ENCODE data around the gene ACTL10.
A peak's percentile ranks its signal among the peaks of the same experiment; 100 is the strongest.

Gene ACTL10

GRCh38 chr20:33677991-33678702 lies 11.4 kb downstream of the ACTL10 start:
- no peak for DNase-seq

- DNase-seq: no peak
Measured at GRCh38 chr20:33679758-33680485, 13.2 kb downstream of the ACTL10 start.

DNA sequence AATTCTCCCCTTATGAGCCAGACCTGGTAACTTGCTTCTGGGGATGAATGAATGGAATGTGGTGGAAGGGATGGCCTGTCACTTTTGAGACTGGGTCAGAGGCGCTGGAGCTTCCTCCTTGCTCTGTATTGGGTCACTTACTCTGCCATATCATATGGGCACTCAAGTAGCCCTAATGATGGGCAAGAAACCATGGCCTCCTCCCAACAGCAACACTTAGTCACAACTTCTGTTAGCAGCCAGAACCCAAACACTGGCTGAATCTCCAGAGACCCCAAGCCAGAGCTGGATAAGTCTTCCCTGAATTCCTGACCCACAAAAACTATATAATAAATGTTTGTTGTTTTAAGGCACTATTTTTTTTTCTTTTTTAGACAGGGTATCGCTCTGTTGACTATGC lies 13.9 kb downstream of the ACTL10 start:
- no peak for DNase-seq

GRCh38 chr20:33681288-33681687 lies 14.5 kb downstream of the ACTL10 start:
- no peak for DNase-seq

DNA sequence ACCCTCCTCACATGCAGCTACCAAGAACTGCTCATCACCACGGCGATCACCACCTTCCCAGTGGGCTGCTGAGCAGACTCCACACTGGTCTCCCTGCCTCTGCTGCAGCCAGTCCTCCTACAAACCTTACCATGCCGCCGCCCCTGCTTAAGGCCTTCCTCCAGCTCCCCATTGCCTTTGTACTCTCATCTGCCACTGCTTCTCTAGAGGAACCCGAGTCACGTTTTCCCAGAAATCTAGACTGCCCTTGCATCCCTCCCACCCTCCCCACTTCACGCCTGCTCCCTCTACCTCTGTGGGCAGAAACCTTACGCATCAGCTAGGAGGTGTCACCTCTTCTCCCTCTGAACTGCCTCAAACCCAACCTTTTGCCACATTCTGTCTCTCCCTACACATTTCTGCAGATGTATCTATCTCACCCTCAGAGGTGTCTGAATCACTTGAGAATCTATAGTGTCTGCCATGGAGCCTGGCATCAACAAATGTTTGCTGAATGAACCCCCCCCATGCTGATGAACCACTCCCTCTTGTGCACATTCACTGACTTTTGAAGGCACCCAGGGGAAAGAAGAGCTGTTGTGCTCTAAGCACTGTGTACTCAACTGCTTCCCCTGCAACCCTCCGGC lies 15.1 kb downstream of the ACTL10 start:
- no peak for DNase-seq

DNA sequence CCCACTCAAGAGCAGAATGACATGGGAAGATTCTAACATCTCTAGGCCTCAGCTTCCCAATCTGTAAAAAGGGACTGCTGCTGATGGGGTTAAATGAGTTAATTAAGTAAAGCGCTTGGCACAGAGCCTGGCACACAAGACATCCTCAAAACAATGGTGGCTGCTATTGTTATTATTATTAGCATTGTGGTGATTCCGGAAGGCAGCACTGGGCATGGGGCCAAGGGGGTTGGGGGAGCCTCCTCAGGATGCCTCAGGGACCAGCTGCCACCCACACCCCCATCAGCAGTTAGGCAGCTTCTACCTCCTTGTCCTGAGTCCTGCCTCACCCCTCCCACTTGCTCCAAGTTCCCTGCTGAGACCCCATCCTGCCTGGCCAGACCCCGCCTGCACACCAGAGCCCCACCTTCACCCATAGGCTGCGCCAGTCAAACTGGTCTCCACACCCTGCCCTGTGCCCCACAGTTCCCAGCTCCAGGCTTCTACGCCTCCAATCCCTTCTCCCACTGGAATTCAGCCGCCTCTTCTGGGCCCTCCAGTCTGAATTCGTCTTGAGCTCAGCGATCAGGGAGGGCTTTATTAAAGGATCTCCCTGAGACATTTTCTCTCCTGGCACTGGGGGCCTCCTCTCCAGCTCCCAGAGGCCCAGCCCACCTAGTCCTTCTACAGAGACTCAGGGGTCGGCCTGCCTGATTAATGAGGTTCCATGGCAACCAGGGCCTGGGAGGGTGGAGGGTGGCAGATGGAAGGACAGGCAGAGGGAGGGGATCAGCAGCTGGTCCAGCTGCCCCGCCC lies 18.0 kb downstream of the ACTL10 start:
- peak; percentile 98 for DNase-seq

DNA sequence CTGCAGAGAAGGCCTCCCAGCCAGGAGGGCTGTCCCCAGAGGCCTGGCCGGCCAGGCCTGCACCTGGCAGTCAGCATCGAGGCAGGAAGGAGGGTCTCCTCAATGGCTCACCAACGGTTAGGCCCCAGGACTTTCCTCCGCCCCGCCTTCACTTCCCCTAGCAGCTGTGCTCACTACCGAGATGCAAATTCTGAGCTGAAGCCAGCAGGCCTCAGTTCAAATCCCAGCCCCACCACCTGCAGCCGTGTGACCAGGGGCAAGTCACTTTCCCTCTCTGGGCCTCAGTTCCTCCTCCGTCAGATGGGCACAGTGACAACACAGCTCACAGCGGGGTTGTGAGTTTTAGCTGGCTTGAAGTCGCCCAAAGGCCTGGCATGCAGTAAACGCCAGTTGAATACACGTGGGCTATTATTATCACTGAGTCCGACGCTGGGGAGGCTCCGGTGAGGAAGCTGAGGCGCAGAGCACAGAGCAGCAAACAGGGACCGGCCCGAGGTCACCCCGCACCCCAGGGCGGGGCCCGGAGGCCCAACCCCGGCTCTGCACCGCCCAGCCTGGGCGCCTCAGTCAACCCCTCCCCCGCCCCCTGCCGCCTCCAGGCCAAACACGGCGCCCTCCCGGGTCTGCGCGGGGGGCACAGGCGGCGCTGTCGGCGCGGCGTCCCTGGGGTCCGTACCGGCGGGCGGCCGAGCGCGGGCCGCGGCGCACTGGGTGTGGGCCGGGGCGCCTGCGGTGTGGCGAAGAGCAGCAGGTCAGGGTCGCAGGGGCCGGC lies 18.8 kb downstream of the ACTL10 start:
- no peak for DNase-seq

DNA sequence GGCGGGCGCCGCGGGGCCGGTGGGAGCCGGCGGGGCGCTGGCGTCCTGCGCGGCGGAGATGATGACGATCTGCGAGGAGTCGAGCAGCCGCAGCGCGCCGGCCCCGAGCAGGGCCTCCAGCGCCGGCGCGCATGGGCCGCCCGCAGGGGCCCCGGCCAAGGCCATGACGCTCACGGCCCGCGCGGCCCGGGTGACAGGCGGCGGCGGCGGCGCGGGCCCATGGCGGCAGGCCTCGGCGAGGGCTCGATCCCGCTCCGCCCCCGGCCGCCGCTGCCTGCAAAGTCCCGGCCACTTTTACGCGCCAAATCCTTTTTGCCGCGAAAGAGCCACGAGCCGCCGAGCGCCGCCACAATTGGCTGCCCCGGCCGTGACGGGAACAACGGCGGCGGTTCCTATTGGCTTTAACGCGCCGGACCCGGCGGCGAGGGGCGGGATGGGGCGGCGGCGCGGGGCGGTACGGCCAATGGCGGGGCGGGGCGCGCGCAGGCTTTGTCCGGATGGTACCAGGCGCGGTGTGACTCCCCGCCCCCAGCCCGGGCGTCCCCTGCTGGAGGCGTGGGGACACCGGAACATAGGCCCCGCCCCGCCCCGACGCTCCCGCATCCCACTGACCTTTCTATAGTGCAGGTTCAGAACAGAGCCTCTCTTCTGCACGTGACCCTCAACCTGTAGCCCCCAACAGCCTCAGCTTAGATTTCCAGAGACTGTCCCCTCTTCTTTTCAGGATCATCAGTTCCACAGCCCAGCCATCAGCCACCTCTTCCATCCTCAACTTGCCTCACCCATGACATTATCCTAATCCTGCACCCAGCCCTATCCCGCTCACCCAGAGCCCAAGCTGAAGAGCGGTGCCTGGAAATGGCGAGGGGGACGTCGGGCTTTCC lies 19.6 kb downstream of the ACTL10 start, which contains the start of gene E2F1:
Gene E2F1, minus strand, starts transcription at position 286 of the 884 bp plus-strand sequence. Its CDS starts 121 bp downstream, at position 165.
- DNase-seq: peak; percentile 96

DNA sequence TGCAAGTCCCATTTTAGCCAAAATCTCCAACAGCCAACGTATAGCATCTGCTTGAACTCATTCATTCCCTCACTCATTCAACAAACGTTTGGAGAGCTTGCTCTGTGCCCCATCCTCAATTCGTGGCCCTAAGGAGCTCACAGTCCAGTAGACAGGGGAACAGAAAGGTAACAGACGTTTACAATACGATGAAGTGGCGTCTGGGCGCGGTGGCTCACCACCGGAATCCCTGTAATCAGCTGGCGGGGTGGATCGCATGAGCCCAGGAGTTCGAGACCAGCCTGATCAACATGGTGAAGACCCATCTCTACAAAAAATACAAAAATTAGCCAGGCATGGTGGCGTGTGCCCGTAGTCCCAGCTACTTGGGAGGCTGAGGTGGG lies 20.2 kb downstream of the ACTL10 start:
- DNase-seq: no peak

DNA sequence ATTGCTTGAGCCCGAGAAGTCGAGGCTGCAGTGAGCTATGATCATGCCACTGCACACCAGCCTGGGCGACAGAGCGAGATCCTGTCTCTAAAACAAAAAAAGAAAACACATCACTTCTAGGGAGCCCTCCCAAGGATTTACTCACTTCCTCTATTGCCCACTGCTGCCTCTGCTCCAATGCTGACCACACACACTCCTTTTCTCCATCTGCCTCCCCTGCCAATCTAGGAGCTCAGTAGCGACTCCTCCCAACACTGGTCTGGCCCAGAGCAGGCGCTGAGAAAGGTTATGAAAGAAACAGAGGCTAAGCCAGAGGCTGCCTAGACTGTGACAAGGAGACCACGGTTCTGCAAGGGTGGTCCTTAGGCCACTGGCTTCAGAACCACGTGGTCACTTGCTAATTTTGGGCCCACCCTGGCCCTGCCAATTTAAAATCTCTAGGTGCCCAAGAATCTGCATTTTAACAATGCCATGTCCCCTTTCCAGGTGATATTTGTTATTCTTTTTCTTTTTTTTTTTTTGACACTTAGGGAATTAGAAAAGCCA lies 20.7 kb downstream of the ACTL10 start:
- no peak for DNase-seq

GRCh38 chr20:33687993-33688937 lies 21.5 kb downstream of the ACTL10 start:
- DNase-seq: no peak

DNA sequence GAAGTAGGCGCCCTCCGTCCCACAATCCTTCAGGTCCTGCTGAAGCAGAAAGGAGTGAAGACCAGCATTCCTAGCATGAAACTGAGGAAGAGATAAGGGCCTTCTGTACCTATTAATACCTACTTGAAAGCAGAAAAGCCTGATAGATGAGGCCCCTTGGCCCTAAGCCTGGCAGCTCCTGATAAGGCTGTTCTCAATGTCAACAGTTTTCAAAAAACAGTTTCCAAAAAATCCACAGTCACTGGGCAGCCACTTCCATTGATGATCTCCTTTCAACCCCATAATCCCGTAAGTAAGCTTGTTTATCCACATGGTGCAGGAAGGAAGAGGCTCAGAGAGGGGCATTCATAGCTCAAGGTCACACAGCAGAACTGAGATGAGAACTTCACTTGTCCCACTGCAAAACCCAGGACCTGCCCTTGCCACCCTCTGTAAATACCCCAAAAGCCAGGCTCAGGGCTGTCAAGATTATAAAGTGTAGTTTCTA lies 22.2 kb downstream of the ACTL10 start:
- no peak for DNase-seq

- DNase-seq: no peak
Measured at GRCh38 chr20:33689493-33689892, 22.8 kb downstream of the ACTL10 start.

- DNase-seq: no peak
Measured at GRCh38 chr20:33689973-33690372, 23.2 kb downstream of the ACTL10 start.

DNA sequence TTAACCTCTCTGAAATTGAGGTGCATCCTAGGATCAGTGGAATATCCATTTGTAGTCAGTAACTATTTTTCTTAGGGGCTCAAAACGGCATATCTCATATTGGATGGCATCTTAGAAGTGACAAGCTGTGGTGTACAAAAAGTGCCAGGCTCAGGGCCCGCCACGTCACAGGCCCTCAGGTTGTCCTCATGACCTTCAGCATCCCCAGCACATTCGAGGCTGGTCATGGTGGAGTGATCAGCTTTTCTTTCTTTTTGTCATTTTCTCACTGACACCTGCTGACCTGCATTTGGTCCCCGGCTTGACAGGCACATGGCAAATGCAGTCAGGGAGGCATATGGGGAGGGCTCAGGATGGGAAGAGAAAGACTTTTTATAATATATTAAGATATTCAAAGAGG lies 26.5 kb downstream of the ACTL10 start:
- DNase-seq: peak; percentile 52

GRCh38 chr20:33693741-33694638 lies 27.2 kb downstream of the ACTL10 start:
- no peak for DNase-seq

GRCh38 chr20:33694639-33695012 lies 27.9 kb downstream of the ACTL10 start:
- DNase-seq: no peak

GRCh38 chr20:33696448-33696847 lies 29.7 kb downstream of the ACTL10 start:
- DNase-seq: no peak

- DNase-seq: no peak
Measured at GRCh38 chr20:33697129-33697528, 30.4 kb downstream of the ACTL10 start.
